Endometrial microvascular endothelial cells (primary cell): ENCODE measurements around the gene SATB2. TPM values are rescaled to one million over a fixed set of nuclear protein-coding genes. Genes with fewer than 3 reads are reported as not detected.

Experiments
- in situ Hi-C: cut with HindIII; loops from 2 replicates; pipeline ENCODE4 v1.10.0; 2017; ENCODE audit warnings: low sequenced_read_pairs, low pct_unique_long_range_greater_than_20kb; ENCODE audit errors: inconsistent ontology term
- total RNA-seq: library from RNA; depleted of rRNA; stranded (reverse); fragments of >200 nt; gene quantifications from one replicate; pipeline ENCODE4 v1.2.3, GENCODE V29; 2015; ENCODE audit errors: inconsistent ontology term

The SATB2 gene
- total RNA-seq = under 0.01 TPM

- in situ Hi-C loops = no loop called here
These were observed at the start of gene SATB2 for GRCh38 chr2:199457147-199458008. Gene SATB2, minus strand, starts transcription at chr2:199457939. Its CDS starts 1,902 bp downstream, at chr2:199456037.

GRCh38 chr2:199505755-199506403 lies 48.1 kb upstream of the SATB2 start:
- in situ Hi-C loops = no loop called here

- in situ Hi-C loops = no loop called here
These were observed 45.4 kb upstream of the SATB2 start for GRCh38 chr2:199503148-199503547.

GRCh38 chr2:199499005-199499404 lies 41.3 kb upstream of the SATB2 start:
- in situ Hi-C loops = no loop called here

GRCh38 chr2:199495147-199495546 lies 37.4 kb upstream of the SATB2 start:
- in situ Hi-C loops = no loop called here

GRCh38 chr2:199490049-199490448 lies 32.3 kb upstream of the SATB2 start:
- in situ Hi-C loops = no loop called here

GRCh38 chr2:199488772-199489400 lies 31.1 kb upstream of the SATB2 start:
- in situ Hi-C loops = no loop called here

GRCh38 chr2:199485732-199486335 lies 28.1 kb upstream of the SATB2 start:
- in situ Hi-C loops = no loop called here

- in situ Hi-C loops = no loop called here
These were observed 27.2 kb upstream of the SATB2 start for GRCh38 chr2:199484927-199485326.

GRCh38 chr2:199480966-199481365 lies 23.2 kb upstream of the SATB2 start:
- in situ Hi-C loops = no loop called here

GRCh38 chr2:199477277-199477834 lies 19.6 kb upstream of the SATB2 start:
- in situ Hi-C loops = no loop called here

- in situ Hi-C loops = no loop called here
These were observed 13.8 kb upstream of the SATB2 start for GRCh38 chr2:199471443-199472057.

- in situ Hi-C loops = no loop called here
These were observed 13.1 kb upstream of the SATB2 start for GRCh38 chr2:199470672-199471442.

GRCh38 chr2:199470361-199470671 lies 12.6 kb upstream of the SATB2 start:
- in situ Hi-C loops = no loop called here

GRCh38 chr2:199469514-199470360 lies 12.0 kb upstream of the SATB2 start:
- in situ Hi-C loops = no loop called here

GRCh38 chr2:199468561-199469513 lies 11.1 kb upstream of the SATB2 start:
- in situ Hi-C loops = no loop called here
